Stimulated activated CD8-positive, alpha-beta memory T cell treated with anti-CD3 and anti-CD28 coated beads, Interleukin-7, amount 100 ng/mL, for 4 hours (primary cell): ENCODE results near the gene BCL7A.
"Not testable (repeated sequence)": the region's sequence is repeated elsewhere in the genome, so short reads cannot be mapped to it uniquely, and the experiment has no call there.

ENCODE experiments used
- DNase-seq, 2 donors: peaks; one replicate each; pipeline ENCODE4 v3.0.0-alpha.2; 2020; ENCODE audit warnings: low read depth in 2 of 2

BCL7A gene

DNA sequence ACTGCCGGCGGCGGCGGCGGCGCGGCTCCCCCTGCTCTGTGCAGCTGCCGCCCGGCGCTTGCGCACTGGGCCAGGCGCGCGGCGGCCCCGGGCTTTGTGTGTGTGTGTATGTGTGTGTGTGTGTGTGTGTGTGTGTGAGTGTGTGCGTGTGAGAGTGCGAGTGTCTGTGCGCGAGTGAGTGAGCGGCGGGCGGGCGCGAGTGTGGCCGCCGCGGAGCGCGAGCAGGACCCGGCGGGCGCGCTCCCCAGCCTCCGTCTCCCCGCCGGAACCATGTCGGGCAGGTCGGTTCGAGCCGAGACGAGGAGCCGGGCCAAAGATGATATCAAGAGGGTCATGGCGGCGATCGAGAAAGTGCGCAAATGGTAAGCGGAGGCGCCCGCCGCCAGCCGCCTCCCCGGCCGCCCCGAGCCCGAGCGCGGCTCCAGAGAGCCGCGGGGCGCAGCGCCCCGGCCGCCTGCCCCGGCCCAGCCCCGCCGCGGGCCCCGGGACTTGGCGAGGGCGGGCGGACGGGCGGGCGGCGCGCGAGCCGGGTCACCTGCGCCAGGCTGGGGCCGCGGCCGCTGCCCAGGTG is at the start of gene BCL7A:
Gene BCL7A (plus strand): TSS at position 63 of the 571 bp plus-strand sequence. CDS start 208 bp downstream, at position 271.
- DNase-seq, result peak; percentile 29 to 43

DNA sequence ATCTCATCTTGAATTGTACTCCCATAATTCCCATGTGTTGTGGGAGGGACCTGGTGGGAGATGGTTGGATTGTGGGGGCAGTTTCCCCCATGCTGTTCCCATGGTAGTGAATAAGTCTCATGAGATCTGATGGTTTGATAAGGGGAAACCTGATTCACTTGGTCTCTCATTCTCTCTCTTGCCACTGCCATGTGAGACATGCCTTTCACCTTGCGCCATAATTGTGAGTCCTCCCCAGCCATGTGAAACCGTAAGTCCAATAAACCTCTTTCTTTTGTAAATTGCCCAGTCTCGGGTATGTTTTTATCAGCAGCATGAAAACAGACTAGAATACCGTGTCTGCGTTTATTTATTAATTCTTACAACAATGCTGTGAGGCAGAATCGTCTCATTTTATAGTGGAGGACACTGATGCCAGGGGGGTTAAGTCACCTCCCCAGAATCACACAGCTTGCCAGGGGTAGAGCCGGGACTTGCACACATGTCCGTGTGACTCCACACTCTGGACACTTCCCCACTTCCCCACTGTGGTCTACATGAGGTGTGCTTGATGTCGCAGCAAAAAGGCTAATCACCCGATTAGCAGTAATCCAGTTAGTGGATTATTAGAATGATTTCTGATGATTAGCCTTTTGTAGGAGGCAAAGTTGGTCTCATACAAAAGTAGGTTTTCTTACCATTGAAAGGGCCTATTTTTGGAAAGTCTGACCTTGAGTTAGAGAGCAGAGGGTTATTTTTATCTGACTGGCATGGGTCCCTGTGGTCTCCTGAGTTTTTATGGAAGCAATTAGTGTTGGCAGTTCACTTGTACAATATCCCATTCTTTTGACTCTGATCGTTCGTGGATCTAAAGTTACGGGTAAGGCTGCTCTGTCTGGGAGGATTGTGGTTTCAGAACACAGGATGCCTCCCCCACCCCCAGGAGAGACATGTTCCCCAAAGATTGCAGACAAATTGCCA is 47.4 kb upstream of the BCL7A start:
- no peak for DNase-seq

DNA sequence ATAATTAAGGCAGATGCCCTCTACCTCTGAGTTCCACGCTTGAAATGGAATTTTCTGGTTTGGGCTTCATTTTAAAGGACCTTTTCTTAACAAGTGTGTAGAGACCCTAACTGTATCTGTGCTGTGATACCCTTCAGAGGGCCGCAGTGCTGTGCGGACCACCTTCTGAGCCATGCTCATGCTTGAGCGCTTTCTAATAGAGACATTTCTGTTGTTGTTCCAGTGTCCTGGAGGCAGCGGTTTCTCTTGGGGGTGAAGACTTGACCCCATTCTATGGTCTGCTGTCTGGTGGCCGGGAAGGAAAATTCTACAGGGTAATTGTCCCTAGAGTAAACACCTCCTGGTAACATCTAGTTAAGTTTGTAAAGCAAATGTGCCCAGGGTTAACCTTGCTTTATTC is 46.7 kb upstream of the BCL7A start:
- no peak for DNase-seq

DNA sequence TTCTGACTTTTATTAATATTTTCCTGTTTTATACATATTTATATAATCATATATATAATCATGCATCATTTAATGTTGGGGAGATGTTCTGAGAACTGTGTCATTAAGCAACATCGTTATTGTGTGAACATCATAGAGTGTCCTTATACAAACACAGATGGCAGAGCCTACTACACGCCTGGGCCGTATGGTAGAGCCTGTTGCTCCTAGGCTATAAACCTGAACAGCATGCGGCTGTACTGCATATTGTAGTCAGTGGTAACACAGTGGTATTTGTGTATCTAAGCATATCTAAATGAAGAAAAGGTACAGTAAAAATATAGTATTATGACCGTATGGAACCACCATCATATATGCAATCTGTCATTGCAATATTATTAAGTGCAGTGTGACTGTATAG is 44.7 kb upstream of the BCL7A start:
- DNase-seq, result no peak

DNA sequence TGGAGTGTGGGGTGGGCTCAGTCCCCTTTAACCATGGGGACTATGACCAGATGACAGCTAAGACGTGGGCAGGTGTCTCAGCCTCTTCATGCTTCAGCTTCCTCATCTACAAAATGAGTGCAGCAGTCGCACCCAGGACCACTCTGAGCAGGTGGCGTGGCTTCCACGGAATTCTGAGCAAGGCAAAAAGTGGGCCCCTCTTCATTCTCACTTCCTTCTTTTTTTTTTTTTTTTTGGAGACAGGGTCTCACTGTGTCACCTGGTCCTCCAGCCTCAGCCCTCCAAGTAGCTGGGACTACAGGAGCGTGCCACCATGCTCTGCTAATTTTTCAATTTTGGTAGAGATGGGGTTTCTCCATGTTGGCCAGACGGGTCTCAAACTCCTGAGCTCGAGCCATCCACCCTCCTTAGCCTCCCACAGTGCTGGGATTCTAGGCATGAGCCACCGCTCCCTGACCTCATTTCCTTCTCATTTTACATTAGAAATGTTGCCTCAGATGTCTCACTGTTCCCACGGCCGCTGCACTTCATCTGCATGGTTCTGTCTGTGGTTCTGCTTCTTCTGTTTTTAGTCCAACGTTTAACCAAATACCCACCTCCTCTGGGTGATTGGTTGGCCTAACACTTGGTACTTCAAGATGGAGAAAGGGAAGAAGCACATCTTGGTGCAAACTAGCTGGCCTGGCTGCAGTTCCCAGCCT is 41.3 kb upstream of the BCL7A start:
- no peak for DNase-seq

DNA sequence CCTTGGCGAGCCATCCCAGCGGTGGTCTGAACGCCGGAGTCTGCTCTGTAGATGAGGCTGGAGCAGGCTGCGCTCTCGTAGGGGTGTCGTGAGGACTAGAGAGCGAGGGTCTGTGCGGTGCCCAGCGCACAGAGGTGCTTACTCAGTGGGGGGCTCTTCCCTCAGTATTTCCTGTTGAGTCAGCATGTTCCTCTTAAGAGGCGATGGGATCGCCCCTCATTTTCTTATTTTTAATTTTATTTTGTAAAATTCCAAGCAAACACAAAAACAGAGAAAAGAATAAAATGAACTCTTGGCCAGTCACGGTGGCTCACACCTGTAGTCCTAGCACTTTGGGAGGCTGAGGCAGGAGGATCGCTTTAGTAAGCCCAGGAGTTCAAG is 40.8 kb upstream of the BCL7A start:
- no peak for DNase-seq

DNA sequence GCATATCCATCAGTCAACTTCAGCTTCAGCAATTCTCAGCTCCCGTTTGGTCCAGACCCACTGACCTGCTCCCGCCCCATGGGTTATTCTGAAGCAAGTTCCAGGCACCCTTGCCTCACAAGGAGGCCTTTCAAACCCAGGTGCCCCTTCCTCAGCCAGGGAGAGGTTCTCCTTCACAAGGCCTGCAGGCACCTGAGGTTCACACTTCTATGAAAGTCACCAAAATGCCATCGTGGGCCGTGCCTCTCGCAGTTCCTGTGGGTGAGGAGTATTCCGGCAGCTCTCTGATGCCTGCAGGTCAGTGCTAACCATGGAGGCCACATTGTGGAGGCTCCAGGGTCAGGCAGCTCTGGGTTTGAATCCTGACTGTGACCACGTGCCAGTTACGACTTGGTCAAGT is 40.2 kb upstream of the BCL7A start:
- DNase-seq, result no peak

DNA sequence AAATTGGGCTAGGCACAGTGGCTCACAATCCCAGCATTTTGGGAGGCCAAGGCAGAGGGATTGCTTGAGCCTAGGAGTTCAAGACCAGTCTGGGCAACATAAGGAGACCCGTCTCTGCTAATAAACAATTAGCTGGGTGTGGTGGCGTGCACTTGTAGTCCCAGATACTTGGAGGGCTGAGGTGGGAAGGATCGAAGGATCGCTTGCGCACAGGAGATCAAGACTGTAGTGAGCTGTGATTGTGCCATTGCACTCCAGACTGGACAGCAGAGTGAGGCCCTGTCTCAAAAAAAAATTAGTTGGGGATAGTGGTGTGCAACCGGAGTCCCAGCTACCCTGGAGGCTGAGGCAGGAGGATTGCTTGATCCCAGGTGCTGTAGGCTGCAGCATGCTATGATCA is 38.7 kb upstream of the BCL7A start:
- DNase-seq, result no peak

DNA sequence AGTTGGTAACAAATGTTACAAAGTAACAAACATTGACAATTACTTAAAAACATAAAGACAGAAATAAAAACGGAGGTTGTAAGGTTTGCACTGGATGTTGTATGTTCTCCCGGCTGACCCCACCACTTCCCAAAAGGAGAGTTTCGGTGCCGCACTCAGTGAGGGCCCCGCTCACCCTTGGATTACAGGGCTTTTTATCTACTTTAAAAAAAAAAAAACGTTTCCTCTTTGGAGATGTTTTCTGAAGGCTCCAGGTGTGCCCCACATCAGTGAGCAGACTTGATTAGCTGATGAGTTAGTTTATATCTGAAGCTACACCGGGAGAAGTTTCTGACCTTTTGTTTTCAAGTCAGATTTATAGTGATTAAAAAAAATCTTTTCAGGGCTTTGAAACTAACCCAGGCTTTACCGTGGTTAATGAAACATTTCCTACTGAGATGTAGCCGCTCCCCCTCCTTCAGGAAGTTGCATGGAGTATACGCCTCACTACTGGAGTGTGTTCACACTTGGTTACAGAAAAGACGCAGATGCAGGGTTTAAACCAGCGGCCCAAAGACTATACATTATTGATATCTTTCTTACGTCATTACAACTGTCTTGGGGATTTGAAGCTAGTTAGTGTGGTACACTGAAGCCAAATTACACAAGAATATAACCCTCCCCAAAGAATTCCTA is 38.0 kb upstream of the BCL7A start:
- DNase-seq, result no peak

DNA sequence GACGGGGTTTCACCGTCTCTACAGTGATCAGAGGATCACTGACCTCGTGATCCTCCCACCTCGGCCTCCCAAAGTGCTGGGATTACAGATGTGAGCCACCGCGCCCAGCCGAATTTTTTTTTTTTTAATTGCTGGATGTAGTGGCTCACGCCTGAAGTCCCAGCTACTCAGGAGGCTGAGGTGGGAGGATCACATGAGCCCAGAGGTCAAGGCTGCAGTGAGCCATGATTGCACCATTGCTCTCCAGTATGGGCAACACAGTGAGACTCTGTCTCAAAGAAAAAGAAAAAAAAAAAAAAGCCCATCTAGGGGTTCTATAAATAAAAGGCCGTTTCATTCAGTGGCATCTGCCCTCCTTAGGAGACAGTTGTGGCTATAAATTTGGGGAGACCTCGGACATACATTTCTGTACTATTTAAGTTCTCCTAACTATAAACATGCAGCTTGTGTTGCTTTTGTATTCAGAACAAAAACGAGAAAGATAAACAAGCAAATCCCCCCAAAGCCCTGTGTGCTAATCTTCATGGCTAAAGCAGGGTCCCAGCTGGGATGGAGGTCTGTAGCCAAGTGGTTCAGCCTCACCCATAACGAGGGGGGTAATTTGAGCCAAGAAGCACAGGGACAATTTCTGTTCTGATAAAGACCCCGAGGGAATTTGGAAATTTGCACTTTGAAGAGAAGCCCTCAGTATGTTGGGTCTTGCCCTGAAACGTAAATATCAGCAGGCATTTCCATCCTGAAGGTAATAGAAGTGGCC is 35.0 kb upstream of the BCL7A start:
- DNase-seq, result no peak

DNA sequence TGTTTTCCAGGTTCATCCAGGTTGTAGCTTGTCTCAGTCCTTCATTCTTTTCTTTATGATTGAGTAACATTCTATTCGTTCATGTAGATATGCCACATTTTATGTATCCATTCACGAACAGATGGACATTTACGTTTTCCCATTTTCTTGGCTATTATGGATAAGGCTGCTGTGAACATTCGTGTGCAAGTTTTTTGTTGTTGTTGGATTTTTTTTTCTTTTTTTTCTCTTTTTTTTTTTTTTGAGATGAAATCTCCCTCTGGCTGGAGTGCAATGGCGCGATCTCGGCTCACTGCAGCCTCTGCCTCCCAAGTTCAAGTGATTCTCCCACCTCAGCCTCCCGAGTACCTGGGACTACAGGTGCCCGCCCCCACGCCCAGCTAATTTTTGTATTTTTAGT is 33.2 kb upstream of the BCL7A start:
- DNase-seq, result not testable (repeated sequence)

DNA sequence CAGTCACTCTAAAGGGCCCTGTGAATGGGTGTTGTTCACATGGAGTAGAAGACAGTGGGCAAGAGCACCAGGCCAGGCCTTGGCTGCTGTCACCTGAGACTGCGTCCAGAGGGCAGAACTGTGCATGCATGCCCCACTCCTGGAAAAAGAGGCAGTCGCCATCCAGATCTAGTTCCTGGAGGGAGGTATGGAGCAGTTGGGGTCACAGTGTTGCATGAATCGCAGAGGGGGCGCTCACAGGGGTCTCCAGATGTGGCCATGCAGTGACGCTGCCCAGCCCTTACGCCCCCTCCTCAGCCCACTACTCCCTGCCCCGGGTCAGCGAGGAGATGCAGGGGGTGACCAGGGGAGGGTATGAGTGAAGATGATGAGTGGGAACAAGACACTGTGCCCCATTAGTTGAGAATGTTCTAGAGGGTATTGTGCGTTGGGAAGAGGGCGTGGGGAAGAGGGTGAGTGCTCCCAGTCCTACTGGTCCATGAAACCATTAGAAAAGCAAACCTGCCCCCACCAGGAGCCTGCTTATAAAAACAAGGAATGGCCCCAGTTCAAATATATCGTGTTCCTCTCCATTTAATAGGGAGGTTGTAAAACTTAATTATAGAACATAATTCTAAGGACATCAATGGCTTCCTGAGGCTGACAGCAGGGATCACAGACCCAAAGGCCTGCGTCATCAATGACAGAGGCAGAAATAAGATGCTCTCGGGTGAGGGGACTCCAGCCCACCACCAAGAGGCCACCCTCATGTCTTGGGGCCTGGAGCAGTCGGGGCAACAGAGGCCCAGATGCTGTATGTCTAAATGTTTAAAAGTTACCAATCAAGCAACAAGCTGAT is 32.2 kb upstream of the BCL7A start:
- DNase-seq, result no peak

DNA sequence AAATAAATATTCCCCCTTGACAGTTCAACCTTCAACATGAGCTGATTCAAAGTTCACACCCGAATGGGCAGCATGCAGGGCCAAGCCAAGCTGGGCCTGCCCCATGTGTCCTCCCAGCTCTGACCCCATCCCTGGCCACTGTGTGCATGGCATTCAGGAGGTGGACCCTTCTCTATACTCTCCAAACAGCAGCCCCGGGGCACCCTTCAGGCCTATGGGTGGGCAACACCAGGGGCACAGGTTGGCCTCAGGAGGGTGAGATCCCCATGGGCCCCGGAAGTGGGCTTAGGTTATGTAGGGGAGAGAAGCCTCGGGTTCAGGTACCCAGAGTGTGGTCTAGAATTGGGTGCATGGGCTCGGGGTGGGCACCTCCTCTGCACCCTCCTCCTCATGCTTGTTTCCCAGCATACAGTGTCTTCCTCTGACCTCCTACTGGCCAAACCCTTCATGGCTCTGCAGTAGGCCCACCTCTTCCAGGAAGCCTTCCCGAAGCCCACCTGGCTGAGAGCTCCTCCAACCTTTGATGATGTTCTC is 31.5 kb upstream of the BCL7A start:
- DNase-seq, result no peak

DNA sequence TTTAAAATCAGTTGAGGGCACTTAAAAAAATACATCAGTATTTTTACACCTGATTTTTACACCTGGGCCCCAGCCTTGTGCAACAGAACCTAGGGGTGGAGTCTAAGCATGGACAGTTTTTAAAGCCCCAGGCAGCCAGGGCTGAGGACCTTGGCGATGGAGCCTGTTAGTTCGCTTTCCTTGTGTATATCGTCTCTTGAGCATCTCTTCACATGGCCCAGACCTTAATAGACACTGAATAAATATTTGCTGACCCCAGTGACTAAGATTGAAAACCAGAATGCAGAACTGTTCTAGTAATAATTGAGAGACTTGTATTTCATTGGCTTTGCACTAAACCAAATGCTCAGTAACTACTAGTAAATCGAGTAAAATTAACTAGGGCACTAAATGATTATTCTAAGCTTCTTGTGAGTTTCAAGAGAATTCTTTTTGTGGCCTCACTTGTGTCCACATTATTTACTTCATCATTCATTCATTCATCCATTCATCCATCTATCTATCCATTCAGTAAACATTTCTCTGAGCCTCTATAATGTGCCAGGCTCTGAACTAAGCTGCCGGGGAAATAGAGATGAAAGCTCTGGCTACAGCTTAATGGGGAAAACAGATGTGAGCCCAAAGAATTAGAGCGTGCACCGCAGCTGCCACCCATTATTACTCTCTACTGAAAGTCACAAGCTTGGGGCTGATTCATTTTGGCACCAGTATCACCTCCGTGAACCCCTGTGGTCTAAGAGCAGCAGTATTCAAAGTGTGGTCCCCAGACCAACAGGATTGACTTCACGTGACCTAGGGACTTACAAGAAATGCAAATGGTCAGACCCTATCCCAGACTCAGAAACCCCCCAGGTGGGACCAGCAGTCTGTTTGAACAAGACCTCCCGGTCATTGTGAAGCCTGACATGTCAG is 30.7 kb upstream of the BCL7A start:
- DNase-seq, result no peak

DNA sequence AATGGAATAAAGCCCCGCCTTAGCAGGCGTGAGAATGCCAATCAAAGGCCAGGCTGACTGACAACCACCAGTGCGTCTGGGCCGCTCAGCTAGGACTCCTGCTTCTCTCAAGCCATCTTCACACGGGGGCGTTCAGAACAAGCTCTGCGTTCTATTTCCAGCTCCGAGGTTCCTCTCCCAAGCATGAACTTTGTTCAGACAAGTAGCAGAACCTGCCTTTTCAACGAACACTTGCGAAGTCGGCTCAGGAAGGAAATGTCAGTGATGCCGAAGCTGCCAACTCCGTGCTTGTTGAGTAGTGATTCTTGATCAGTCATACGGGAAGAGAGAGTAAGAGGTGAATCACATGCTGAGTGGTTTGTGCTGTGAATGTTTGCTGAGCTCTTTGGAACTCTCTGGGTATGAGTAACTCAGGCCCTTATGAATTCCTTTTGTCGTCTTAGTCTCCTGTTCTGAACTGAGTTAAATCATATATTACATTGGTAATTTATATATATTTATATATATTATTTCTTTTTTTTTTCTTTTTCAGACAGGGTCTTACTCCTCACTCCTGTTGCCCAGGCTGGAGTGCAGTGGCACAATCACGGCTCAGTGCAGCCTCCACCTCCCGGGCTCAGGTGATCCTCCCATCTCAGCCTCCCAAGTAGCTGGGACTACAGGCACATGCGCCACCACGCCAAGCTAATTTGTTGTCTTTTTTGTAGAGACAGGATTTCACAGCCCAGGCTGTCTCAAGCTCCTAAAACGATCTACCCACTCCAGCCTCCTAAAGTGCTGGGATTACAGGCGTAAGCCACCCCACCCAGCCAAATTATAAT is 29.4 kb upstream of the BCL7A start:
- peak; percentile 17 to 29 for DNase-seq

DNA sequence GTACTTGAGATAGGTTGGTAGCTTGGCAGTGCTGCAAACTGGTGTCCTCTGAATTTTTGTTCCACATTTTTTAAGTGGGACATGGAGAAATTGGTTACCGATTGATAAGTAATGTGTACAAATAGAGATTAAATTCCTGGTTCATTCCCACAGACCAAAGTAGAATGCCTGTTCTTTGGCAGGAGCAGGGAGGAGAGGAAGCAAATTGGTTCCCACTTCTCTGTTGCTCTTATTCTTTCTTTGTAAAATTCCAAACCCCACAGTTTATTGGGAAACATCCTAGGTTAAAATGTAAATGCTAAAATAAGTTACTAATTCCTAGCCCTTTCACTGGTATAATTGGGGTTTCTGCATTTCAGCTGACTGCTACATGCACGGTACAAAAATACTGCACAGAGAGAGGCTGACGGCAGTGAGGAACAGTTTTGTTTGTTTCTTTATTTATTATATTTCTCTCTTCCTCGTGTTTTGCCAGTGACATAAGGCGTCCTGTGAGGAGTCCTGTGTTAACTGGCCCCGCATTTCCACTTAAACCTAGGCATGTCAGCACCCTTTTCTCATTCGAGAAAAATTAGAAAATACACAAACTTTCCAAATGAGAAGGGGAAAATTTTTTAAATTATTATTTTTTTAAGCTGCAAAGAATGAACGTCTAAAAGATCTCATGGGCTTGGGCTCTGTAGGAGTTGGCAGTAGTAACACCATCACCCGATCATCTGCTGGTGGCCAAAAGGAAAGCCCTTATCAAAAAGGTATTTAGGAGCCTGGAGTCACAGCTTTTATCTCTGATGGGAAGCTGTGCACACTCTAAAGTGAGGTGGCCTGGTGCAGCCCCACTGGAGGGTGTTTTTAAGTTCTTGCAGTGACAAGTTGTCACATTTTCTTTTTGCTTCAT is 25.4 kb upstream of the BCL7A start:
- DNase-seq, result no peak

DNA sequence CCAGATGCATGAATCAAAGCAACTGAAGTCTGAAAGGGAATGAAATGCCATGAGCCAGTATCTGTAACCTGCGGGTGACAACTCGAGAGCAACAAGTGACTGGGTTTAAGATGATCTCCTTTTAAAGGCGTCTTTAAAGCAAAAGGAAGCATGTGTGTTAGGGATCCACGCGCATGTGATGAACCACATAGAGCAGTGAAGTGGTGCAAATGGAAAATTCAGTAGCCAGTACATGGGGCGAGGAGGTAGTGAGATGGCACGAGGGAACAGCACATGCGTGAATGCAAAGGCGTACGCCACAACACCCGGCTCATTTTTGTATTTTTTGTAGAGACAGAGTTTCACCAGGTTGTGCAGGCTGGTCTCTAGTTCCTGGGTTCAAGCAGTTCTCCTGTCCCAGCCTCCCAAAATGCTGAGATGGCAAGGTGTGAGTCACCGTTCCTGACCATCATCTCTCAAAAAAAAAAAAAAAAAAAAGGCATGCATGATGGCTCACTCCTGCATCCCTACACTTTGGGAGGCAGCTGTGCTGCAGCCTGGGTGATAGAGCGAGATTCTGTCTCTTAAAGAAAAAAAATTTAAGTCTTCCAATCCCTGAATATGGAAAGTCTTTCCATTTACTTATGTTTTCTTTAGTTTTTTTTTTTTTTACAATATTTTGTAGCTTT is 24.6 kb upstream of the BCL7A start:
- no peak for DNase-seq
